ENCODE data around the gene JAZF1.

DNA sequence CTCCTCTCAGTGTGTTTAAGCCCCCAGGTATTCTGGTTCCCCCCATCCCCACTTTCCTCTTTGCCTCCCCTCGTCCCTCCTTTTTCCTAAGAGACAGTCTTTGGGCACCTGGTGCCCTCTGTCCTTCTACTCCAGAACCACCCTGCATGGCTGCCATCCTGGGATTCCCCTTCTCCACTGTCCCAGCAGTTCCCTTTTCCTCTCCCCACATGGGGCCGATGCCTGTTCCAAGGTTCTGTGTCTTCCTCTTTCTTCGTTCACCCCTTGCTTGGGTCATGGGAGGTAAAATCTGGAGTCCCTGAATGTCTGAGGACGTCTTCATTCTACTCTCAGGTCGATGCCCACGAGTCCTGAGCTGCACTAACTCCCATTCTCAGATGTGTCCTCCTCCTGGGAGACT lies 319.8 kb downstream of the JAZF1 start:
- TF ChIP-seq, protein P1, sequence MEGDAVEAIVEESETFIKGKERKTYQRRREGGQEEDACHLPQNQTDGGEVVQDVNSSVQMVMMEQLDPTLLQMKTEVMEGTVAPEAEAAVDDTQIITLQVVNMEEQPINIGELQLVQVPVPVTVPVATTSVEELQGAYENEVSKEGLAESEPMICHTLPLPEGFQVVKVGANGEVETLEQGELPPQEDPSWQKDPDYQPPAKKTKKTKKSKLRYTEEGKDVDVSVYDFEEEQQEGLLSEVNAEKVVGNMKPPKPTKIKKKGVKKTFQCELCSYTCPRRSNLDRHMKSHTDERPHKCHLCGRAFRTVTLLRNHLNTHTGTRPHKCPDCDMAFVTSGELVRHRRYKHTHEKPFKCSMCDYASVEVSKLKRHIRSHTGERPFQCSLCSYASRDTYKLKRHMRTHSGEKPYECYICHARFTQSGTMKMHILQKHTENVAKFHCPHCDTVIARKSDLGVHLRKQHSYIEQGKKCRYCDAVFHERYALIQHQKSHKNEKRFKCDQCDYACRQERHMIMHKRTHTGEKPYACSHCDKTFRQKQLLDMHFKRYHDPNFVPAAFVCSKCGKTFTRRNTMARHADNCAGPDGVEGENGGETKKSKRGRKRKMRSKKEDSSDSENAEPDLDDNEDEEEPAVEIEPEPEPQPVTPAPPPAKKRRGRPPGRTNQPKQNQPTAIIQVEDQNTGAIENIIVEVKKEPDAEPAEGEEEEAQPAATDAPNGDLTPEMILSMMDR (conservative IDR thresholded peaks at IDR 0.05; ENCODE audit: low read depth, low read length), result no peak
- no peak for TF ChIP-seq EZH2 (IDR thresholded peaks at IDR 0.05; ENCODE audit: borderline replicate concordance, low read depth, low read length, poor library complexity, severe bottlenecking)
